Neuronal stem cell (in vitro differentiated cells): ENCODE results near the gene DRD3.

ENCODE experiments used
- DNase-seq: peaks from one replicate; pipeline ENCODE4 v3.0.0-alpha.2; 2013; ENCODE audit warnings: low spot score
- H2AFZ ChIP-seq: one replicate; pipeline ENCODE4 v1.6.1; 2013; ENCODE audit warnings: mild to moderate bottlenecking, low read length, inconsistent platforms
- H2AK5ac ChIP-seq: 2 replicates; pipeline ENCODE4 v1.6.1; 2013; ENCODE audit warnings: low read depth, mild to moderate bottlenecking, inconsistent platforms, low read length, moderate library complexity, mixed read lengths
- H2BK120ac ChIP-seq: 2 replicates; pipeline ENCODE4 v1.6.1; 2013; ENCODE audit warnings: low read depth, mild to moderate bottlenecking, inconsistent platforms, low read length, moderate library complexity, mixed read lengths
- H2BK12ac ChIP-seq: one replicate; pipeline ENCODE4 v1.6.1; 2013; ENCODE audit warnings: low read length, inconsistent platforms
- H2BK15ac ChIP-seq: 2 replicates; pipeline ENCODE4 v1.6.1; 2013; ENCODE audit warnings: mild to moderate bottlenecking, low read length, inconsistent platforms, mixed read lengths
- H2BK5ac ChIP-seq: one replicate; pipeline ENCODE4 v1.6.1; 2013; ENCODE audit warnings: inconsistent platforms, mild to moderate bottlenecking, low read length, moderate library complexity
- H3K14ac ChIP-seq: one replicate; pipeline ENCODE4 v1.6.1; 2013; ENCODE audit warnings: low read length, inconsistent platforms
- H3K18ac ChIP-seq: 2 replicates; pipeline ENCODE4 v1.6.1; 2013; ENCODE audit warnings: low read length, inconsistent platforms
- H3K23ac ChIP-seq: 2 replicates; pipeline ENCODE4 v1.6.1; 2013; ENCODE audit warnings: low read depth, mild to moderate bottlenecking, mixed read lengths, low read length, inconsistent platforms; ENCODE audit not compliant: poor library complexity
- H3K27ac ChIP-seq: replicated peaks from 3 replicates; pipeline ENCODE4 v1.5.1; 2013; ENCODE audit warnings: low read length, inconsistent platforms
- H3K27me3 ChIP-seq, 3 experiments: 2 replicates each; pipeline ENCODE4 v1.6.1; 2013; ENCODE audit warnings: low read length in 3 of 3, mild to moderate bottlenecking in 2 of 3, inconsistent platforms in 1 of 3, low read depth in 1 of 3, mixed read lengths in 1 of 3, moderate library complexity in 1 of 3; ENCODE audit not compliant: control insufficient read depth in 3 of 3, insufficient read depth in 3 of 3
- H3K36me3 ChIP-seq, 2 donors: replicated peaks in 1 of 2; 2 replicates each; pipeline ENCODE4 v1.6.1; 2013; ENCODE audit warnings: low read length in 2 of 2; ENCODE audit not compliant: control insufficient read depth in 2 of 2, insufficient read depth in 2 of 2
- H3K4ac ChIP-seq: 2 replicates; pipeline ENCODE4 v1.6.1; 2013; ENCODE audit warnings: inconsistent platforms, mild to moderate bottlenecking, low read length, moderate library complexity
- H3K4me1 ChIP-seq, 2 donors: 1 replicate in 1 of 2; 2 replicates in 1 of 2; pipeline ENCODE4 v1.6.1; 2013; ENCODE audit warnings: low read length in 2 of 2, low read depth in 1 of 2; ENCODE audit not compliant: control insufficient read depth in 2 of 2, insufficient read depth in 1 of 2
- H3K4me2 ChIP-seq: one replicate; pipeline ENCODE4 v1.6.1; 2013; ENCODE audit warnings: mild to moderate bottlenecking, low read length, inconsistent platforms; ENCODE audit not compliant: insufficient read depth, poor library complexity, severe bottlenecking
- H3K4me3 ChIP-seq, 2 donors: 2 replicates each; pipeline ENCODE4 v1.5.1; 2013; ENCODE audit warnings: low read length in 2 of 2, mild to moderate bottlenecking in 2 of 2, inconsistent platforms in 1 of 2, moderate library complexity in 1 of 2
- H3K79me1 ChIP-seq: one replicate; pipeline ENCODE4 v1.6.1; 2013; ENCODE audit warnings: low read depth, mild to moderate bottlenecking, inconsistent platforms, low read length, moderate library complexity
- H3K9ac ChIP-seq: one replicate; pipeline ENCODE4 v1.6.1; 2013; ENCODE audit warnings: mild to moderate bottlenecking, low read depth, low read length, inconsistent platforms; ENCODE audit not compliant: poor library complexity
- H3K9me3 ChIP-seq, 2 donors: replicated peaks in 1 of 2; 2 replicates each; pipeline versions ENCODE3 to v1.6.1; 2013; ENCODE audit warnings: low read length in 2 of 2, mild to moderate bottlenecking in 2 of 2, inconsistent platforms in 1 of 2, low read depth in 1 of 2, mixed read lengths in 1 of 2, moderate library complexity in 1 of 2; ENCODE audit not compliant: control insufficient read depth in 2 of 2, insufficient read depth in 1 of 2
- H4K8ac ChIP-seq: one replicate; pipeline ENCODE4 v1.6.1; 2013; ENCODE audit warnings: low read depth, mild to moderate bottlenecking, inconsistent platforms, low read length, moderate library complexity
- H4K91ac ChIP-seq: one replicate; pipeline ENCODE4 v1.6.1; 2013; ENCODE audit warnings: low read length, low read depth, mild to moderate bottlenecking, inconsistent platforms; ENCODE audit not compliant: poor library complexity
- WGBS, 2 donors: extraction: QIAGEN DNeasy Blood & Tissue Kit; methylation state at CpG; one replicate each; pipeline ENCODE4 v1.1.7; 2013; ENCODE audit warnings: missing lambda C conversion rate in 2 of 2, mixed read lengths in 1 of 2; ENCODE audit not compliant: insufficient read length in 2 of 2, insufficient replicate concordance in 1 of 2; ENCODE audit errors: extremely low coverage in 2 of 2; 5-methylcytosine and 5-hydroxymethylcytosine counted together

The DRD3 gene

GRCh38 chr3:114133947-114134346 is 44.9 kb downstream of the DRD3 start:
- peaks cover 0 to 5% of the 10 kb centered on the region in 2 donors for H3K9me3 ChIP-seq
- H4K8ac ChIP-seq = no peak overlapping the region
- H2BK15ac ChIP-seq = no peak overlapping the region
- H3K4me2 ChIP-seq = no peak overlapping the region
- H3K9ac ChIP-seq = no peak overlapping the region
- no peak overlapping the region for H2AK5ac ChIP-seq
- H3K79me1 ChIP-seq = no peaks in the 10 kb centered on the region
- no peak overlapping the region for H3K27ac ChIP-seq
- H2AFZ ChIP-seq = no peak overlapping the region
- no peak overlapping the region for H4K91ac ChIP-seq
- no peak overlapping the region for H2BK12ac ChIP-seq
- H3K27me3 ChIP-seq = no peaks in the 10 kb centered on the region
- H3K23ac ChIP-seq = no peak overlapping the region
- H3K18ac ChIP-seq = no peak overlapping the region
- no peaks in the 10 kb centered on the region for H3K4me1 ChIP-seq
- WGBS, 2 donors = no CpG with 5 or more reads among the region's 3 CpGs
- no peak overlapping the region for H3K14ac ChIP-seq
- H3K4me3 ChIP-seq = no peak overlapping the region
- no peak overlapping the region for H3K4ac ChIP-seq
- no peaks in the 10 kb centered on the region for H3K36me3 ChIP-seq
- no peak overlapping the region for H2BK120ac ChIP-seq
- no peak overlapping the region for H2BK5ac ChIP-seq
- no peak for DNase-seq

DNA sequence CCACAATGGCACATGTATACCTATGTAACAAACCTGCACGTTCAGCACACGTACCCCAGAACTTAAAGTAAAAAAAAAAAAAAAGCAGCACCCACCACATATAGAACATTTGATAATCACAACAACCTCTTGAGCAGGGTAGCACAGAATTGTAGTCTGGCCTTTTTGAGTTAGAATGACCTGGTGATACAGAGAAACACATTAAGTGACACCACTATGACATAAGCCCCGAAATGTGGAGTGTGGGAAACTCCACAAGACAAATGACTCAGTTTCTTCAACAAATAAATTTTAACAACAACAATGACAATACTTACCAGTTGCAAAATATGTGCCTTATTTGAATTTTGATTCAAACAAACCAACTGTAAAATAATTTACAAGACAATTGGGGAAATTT is 46.4 kb downstream of the DRD3 start:
- Histone ChIP-seq H3K18ac (no peak overlapping the region), H3K14ac (no peak overlapping the region), H2BK12ac (no peak overlapping the region), H3K23ac (no peak overlapping the region), H4K91ac (no peak overlapping the region), H2BK5ac (no peak overlapping the region), H3K36me3 (no peaks in the 10 kb centered on the region), H3K27me3 (no peaks in the 10 kb centered on the region), H2BK15ac (no peak overlapping the region), H3K4me1 (no peaks in the 10 kb centered on the region), H2AFZ (no peak overlapping the region), H3K9ac (no peak overlapping the region), H4K8ac (no peak overlapping the region), H3K4me2 (no peak overlapping the region), H2BK120ac (no peak overlapping the region), H3K79me1 (no peaks in the 10 kb centered on the region), H3K4me3 (no peak overlapping the region), H3K27ac (no peak overlapping the region), H2AK5ac (no peak overlapping the region), H3K9me3 (peaks cover 0 to 5% of the 10 kb centered on the region in 2 donors), H3K4ac (no peak overlapping the region)
- DNase-seq = no peak
- no CpG with 5 or more reads among the region's 3 CpGs for WGBS, 2 donors

DNA sequence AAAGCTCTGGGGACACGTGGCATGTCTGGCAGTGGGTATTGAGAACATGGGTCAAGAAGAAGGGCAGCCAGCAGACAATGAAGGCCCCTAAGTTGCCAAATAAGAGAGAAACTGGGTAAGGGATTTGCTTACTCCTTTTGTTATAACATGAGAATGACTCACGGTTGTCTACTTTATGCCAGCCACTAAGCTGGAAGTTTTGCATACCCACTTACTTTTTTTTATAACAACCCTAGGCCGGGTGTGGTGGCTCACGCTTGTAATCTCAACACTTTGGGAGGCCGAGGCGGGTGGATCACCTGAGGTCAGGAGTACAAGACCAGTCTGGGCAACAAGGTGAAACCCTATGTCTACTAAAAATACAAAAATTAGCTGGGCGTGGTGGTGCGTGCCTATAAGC is 50.0 kb downstream of the DRD3 start:
- no peaks in the 10 kb centered on the region for H3K4me1 ChIP-seq
- H3K27ac ChIP-seq = no peak overlapping the region
- no peak overlapping the region for H2BK5ac ChIP-seq
- no peaks in the 10 kb centered on the region for H3K9me3 ChIP-seq
- no peaks in the 10 kb centered on the region for H3K79me1 ChIP-seq
- H4K8ac ChIP-seq = no peak overlapping the region
- no peak overlapping the region for H2AFZ ChIP-seq
- no peak overlapping the region for H3K14ac ChIP-seq
- H3K4ac ChIP-seq = no peak overlapping the region
- no peak overlapping the region for H3K23ac ChIP-seq
- no peak overlapping the region for H2BK15ac ChIP-seq
- H3K18ac ChIP-seq = no peak overlapping the region
- no peak overlapping the region for H2AK5ac ChIP-seq
- H3K4me2 ChIP-seq = no peak overlapping the region
- no peak overlapping the region for H3K4me3 ChIP-seq
- no CpG with 5 or more reads among the region's 8 CpGs for WGBS, 2 donors
- no peak overlapping the region for H3K9ac ChIP-seq
- no peak overlapping the region for H4K91ac ChIP-seq
- H3K27me3 ChIP-seq = no peaks in the 10 kb centered on the region
- DNase-seq = no peak
- no peak overlapping the region for H2BK12ac ChIP-seq
- no peak overlapping the region for H2BK120ac ChIP-seq
- H3K36me3 ChIP-seq = no peaks in the 10 kb centered on the region

DNA sequence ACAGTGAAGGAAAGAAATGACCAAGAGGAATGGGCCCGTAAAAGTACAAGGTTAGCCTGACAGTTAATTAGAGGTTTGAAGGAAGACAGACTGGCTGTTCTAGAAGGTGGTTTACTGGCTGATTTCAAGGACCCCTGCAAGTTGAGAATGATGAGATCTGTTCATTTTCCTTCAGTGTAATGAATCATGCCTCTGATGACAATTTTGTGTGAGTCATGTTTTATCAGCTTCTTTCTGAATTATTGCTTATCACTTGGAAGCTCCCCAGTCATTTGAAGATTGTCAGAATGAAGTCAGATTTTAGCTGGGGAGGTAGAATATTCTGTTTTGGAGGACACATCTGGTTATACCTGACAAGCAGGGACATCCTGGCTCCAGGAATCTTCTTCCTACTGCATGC is 50.6 kb downstream of the DRD3 start:
- H3K18ac ChIP-seq = no peak overlapping the region
- no peak overlapping the region for H3K4me2 ChIP-seq
- H2BK120ac ChIP-seq = no peak overlapping the region
- H2BK5ac ChIP-seq = no peak overlapping the region
- no peak overlapping the region for H3K27ac ChIP-seq
- no peak overlapping the region for H3K14ac ChIP-seq
- H3K36me3 ChIP-seq = no peaks in the 10 kb centered on the region
- H3K4ac ChIP-seq = no peak overlapping the region
- no peaks in the 10 kb centered on the region for H3K79me1 ChIP-seq
- no peak overlapping the region for H4K8ac ChIP-seq
- H3K4me3 ChIP-seq = no peak overlapping the region
- no CpG with 5 or more reads among the region's 1 CpG for WGBS, 2 donors
- H3K23ac ChIP-seq = no peak overlapping the region
- H2AK5ac ChIP-seq = no peak overlapping the region
- no peak overlapping the region for H2AFZ ChIP-seq
- no peaks in the 10 kb centered on the region for H3K4me1 ChIP-seq
- H3K9me3 ChIP-seq = no peaks in the 10 kb centered on the region
- H2BK15ac ChIP-seq = no peak overlapping the region
- no peak overlapping the region for H2BK12ac ChIP-seq
- H4K91ac ChIP-seq = no peak overlapping the region
- no peak overlapping the region for H3K9ac ChIP-seq
- H3K27me3 ChIP-seq = no peaks in the 10 kb centered on the region
- no peak for DNase-seq
